ENCODE results near the gene DNMT3B. TPM values are rescaled to one million over a fixed set of nuclear protein-coding genes. Genes with fewer than 3 reads are reported as not detected.

The DNMT3B gene
- total RNA-seq, 4 donors from 2014 or later, result 0.47 to 2.3 (median 0.81) TPM; not detected in 1

GRCh38 chr20:32820698-32821377, 58.7 kb downstream of the DNMT3B start:
- Histone ChIP-seq H3K27me3 (no peaks in the 10 kb centered on the region), H3K36me3 (peaks cover 0 to 2% of the 10 kb centered on the region in 2 donors), H3K4me1 (peaks cover 2 to 56% (median 26%) of the 10 kb centered on the region in 3 donors), H3K9me3 (no peaks in the 10 kb centered on the region), H3K4me3 (peak overlapping the region; percentile 71 to 81), H3K27ac (peak overlapping the region; percentile 80 to 99 (median 96))
- WGBS, 2 donors (ENCODE audit: low coverage in 1 of 2), result 36 to 57% methylated on average over 5 to 6 of the region's 25 CpGs
- ATAC-seq, result no peak
- TF ChIP-seq POLR2A (IDR thresholded peaks at IDR 0.05), result no peak
- no peak for TF ChIP-seq CTCF (IDR thresholded peaks at IDR 0.05)
- no peak for TF ChIP-seq POLR2AphosphoS5 (IDR thresholded peaks at IDR 0.05)
- no peak for TF ChIP-seq EP300 (IDR thresholded peaks at IDR 0.05)

DNA sequence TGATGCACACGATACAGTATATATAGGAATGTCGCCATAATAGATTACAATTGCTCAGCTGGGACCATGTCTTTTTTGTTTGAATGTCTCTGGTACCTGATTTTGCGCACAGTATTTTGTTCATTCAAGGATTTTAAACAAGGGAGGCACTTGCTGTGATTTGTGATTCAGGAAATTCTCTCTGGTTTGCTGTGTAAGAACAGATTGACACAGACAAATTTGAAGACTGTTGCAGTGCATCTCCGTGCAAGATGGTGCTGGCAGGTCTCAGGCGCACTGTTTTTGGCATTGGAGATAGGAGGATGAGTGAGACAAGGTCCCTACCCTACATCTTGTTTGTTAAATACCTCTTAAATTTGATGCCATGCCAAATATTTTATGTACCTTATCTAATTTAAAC, 60.0 kb downstream of the DNMT3B start:
- peak overlapping the region in 3 of 4 donors; percentile 68 to 98 (median 93) for H3K27ac ChIP-seq
- 52 to 63% methylated on average over 5 of the region's 5 CpGs for WGBS, 2 donors (ENCODE audit: low coverage in 1 of 2)
- H3K4me1 ChIP-seq, result peaks cover 2 to 56% (median 26%) of the 10 kb centered on the region in 3 donors
- no peak for ATAC-seq
- H3K9me3 ChIP-seq, result no peaks in the 10 kb centered on the region
- TF ChIP-seq CTCF (IDR thresholded peaks at IDR 0.05) (no peak), EP300 (IDR thresholded peaks at IDR 0.05) (no peak), POLR2A (IDR thresholded peaks at IDR 0.05) (no peak)
- H3K27me3 ChIP-seq, result no peaks in the 10 kb centered on the region
- no peak overlapping the region for H3K4me3 ChIP-seq
- H3K36me3 ChIP-seq, result peaks cover 0 to 16% of the 10 kb centered on the region in 2 donors

DNA sequence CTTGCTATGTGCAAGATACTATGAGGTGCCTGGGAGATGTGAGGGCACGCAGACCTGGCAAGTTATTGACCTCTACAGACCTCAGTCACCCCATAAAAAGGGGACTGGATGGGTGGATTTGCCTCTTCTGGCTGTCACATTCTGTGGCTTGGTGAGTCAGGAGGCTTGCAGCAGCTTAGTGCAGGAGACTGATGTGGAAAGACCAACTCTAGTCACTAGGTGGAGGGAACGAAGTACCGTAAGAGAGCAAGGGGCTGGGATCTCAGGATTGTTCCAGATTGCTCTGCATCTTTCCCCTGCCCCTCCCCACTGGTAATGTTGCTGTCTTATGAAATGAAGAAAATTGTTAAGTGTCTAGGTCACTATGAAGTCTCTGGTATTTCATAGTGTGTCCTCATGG, 60.9 kb downstream of the DNMT3B start:
- Histone ChIP-seq H3K27ac (peak overlapping the region in 3 of 4 donors; percentile 68 to 98 (median 93)), H3K4me3 (no peak overlapping the region), H3K36me3 (peaks cover 0 to 24% of the 10 kb centered on the region in 2 donors), H3K4me1 (peaks cover 2 to 61% (median 26%) of the 10 kb centered on the region in 3 donors), H3K27me3 (no peaks in the 10 kb centered on the region), H3K9me3 (no peaks in the 10 kb centered on the region)
- peak; percentile 30 for ATAC-seq
- WGBS, 2 donors (ENCODE audit: low coverage in 1 of 2), result 17 to 37% methylated on average over 2 to 3 of the region's 3 CpGs
- TF ChIP-seq EP300 (IDR thresholded peaks at IDR 0.05) (no peak), POLR2AphosphoS5 (IDR thresholded peaks at IDR 0.05) (no peak), CTCF (IDR thresholded peaks at IDR 0.05) (no peak), POLR2A (IDR thresholded peaks at IDR 0.05) (no peak)

- peaks cover 0 to 32% of the 10 kb centered on the region in 2 donors for H3K36me3 ChIP-seq
- TF ChIP-seq CTCF (IDR thresholded peaks at IDR 0.05), result no peak
- no peak for TF ChIP-seq POLR2AphosphoS5 (IDR thresholded peaks at IDR 0.05)
- TF ChIP-seq POLR2A (IDR thresholded peaks at IDR 0.05), result no peak
- no peak for TF ChIP-seq EP300 (IDR thresholded peaks at IDR 0.05)
- H3K27ac ChIP-seq, result peak overlapping the region in 3 of 4 donors; percentile 51 to 98 (median 93)
- H3K4me1 ChIP-seq, result peaks cover 3 to 70% (median 26%) of the 10 kb centered on the region in 3 donors
- 68 to 76% methylated on average over 5 to 6 of the region's 7 CpGs for WGBS, 2 donors (ENCODE audit: low coverage in 1 of 2)
- H3K27me3 ChIP-seq, result no peaks in the 10 kb centered on the region
- ATAC-seq, result no peak
- no peak overlapping the region for H3K4me3 ChIP-seq
- no peaks in the 10 kb centered on the region for H3K9me3 ChIP-seq
Observed at GRCh38 chr20:32823737-32824588, 61.8 kb downstream of the DNMT3B start.

Data from gastroesophageal sphincter (tissue), 4 donors.